Measurements from ENCODE around the gene RBBP4. TPM values are rescaled to one million over a fixed set of nuclear protein-coding genes. Genes with fewer than 3 reads are reported as not detected.
"Not testable (repeated sequence)": the region's sequence is repeated elsewhere in the genome, so short reads cannot be mapped to it uniquely, and the experiment has no call there.

RBBP4 gene
- total RNA-seq, 4 donors from 2014 or later = 40.4 to 117 (median 67.7) TPM

- H3K4me3 ChIP-seq = no peak overlapping the region
- H3K9me3 ChIP-seq = no peaks in the 10 kb centered on the region
- 89% methylated on average over 1 of the region's 1 CpG; no CpG with 5 or more reads in 1 of the 2 donors for WGBS, 2 donors (ENCODE audit: low coverage in 1 of 2)
- no peaks in the 10 kb centered on the region for H3K4me1 ChIP-seq
- H3K27ac ChIP-seq = no peak overlapping the region
- TF ChIP-seq, protein P1, sequence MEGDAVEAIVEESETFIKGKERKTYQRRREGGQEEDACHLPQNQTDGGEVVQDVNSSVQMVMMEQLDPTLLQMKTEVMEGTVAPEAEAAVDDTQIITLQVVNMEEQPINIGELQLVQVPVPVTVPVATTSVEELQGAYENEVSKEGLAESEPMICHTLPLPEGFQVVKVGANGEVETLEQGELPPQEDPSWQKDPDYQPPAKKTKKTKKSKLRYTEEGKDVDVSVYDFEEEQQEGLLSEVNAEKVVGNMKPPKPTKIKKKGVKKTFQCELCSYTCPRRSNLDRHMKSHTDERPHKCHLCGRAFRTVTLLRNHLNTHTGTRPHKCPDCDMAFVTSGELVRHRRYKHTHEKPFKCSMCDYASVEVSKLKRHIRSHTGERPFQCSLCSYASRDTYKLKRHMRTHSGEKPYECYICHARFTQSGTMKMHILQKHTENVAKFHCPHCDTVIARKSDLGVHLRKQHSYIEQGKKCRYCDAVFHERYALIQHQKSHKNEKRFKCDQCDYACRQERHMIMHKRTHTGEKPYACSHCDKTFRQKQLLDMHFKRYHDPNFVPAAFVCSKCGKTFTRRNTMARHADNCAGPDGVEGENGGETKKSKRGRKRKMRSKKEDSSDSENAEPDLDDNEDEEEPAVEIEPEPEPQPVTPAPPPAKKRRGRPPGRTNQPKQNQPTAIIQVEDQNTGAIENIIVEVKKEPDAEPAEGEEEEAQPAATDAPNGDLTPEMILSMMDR (IDR thresholded peaks at IDR 0.05) = no peak
- TF ChIP-seq EP300 (IDR thresholded peaks at IDR 0.05; ENCODE audit: low read depth) (no peak), POLR2AphosphoS5 (IDR thresholded peaks at IDR 0.05) (no peak), POLR2A (IDR thresholded peaks at IDR 0.05) (no peak)
- in situ Hi-C loops (cut with MboI; ENCODE audit: low pct_ligation_motif_present in 1 of 4, low pct_unique_long_range_greater_than_20kb in 1 of 4, low sequenced_read_pairs in 3 of 4) (no loop called here), intact Hi-C loops (cut with DNase I; ENCODE audit: low total_unique reads) (no loop called here)
- DNase-seq = no peak
- H3K36me3 ChIP-seq = peaks cover 0 to 13% (median 4%) of the 10 kb centered on the region in 4 donors
- H3K27me3 ChIP-seq = no peaks in the 10 kb centered on the region
Observed at GRCh38 chr1:32626176-32626575, 24.8 kb upstream of the RBBP4 start.

DNA sequence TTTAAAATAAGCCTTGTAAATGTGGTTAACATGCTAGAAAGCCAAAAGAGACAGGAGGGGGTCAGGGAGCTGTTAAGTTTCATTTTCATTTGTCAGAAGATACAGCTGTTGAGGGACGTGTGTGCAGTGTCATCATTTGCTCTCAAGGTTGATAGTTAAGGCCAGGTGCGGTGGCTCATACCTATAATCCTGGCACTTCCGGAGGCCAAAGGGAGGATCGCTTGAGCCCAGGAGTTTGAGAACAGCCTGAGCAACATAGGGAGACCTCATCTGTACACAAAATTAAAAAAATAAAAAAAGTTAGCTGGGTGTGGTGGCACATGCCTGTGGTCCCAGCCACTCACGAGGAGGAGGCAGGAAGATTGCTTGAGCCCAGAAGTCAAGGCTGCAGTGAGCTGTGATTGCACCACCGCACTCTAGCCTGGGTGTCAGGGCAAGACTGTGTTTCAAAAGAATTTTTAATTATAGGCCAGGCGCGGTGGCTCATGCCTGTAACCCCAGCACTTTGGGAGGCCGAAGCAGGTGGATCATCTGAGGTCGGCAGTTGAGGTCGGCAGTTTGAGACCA is 23.3 kb upstream of the RBBP4 start:
- TF ChIP-seq, protein P1 (IDR thresholded peaks at IDR 0.05) = no peak
- no peak for TF ChIP-seq POLR2A (IDR thresholded peaks at IDR 0.05)
- TF ChIP-seq POLR2AphosphoS5 (IDR thresholded peaks at IDR 0.05) = no peak
- TF ChIP-seq EP300 (IDR thresholded peaks at IDR 0.05; ENCODE audit: low read depth) = no peak
- Histone ChIP-seq H3K4me3 (no peak overlapping the region), H3K4me1 (no peaks in the 10 kb centered on the region), H3K27ac (peak overlapping the region in 2 of 4 donors; percentile 15 to 46), H3K9me3 (no peaks in the 10 kb centered on the region), H3K27me3 (no peaks in the 10 kb centered on the region), H3K36me3 (peaks cover 0 to 14% (median 7%) of the 10 kb centered on the region in 4 donors)
- peak; percentile 35 for DNase-seq
- in situ Hi-C loops (cut with MboI; ENCODE audit: low pct_ligation_motif_present in 1 of 4, low pct_unique_long_range_greater_than_20kb in 1 of 4, low sequenced_read_pairs in 3 of 4) = no loop called here
- intact Hi-C loops (cut with DNase I; ENCODE audit: low total_unique reads) = no loop called here
- 71 to 90% methylated on average over 9 to 11 of the region's 11 CpGs for WGBS, 2 donors (ENCODE audit: low coverage in 1 of 2)

GRCh38 chr1:32630173-32630572 is 20.8 kb upstream of the RBBP4 start:
- intact Hi-C loops (cut with DNase I; ENCODE audit: low total_unique reads); H3K4me3 ChIP-seq: not testable (repeated sequence)
- 96% methylated on average over 4 of the region's 4 CpGs; no CpG with 5 or more reads in 1 of the 2 donors for WGBS, 2 donors (ENCODE audit: low coverage in 1 of 2)

GRCh38 chr1:32632829-32633228 is 18.2 kb upstream of the RBBP4 start:
- Histone ChIP-seq H3K9me3 (no peaks in the 10 kb centered on the region), H3K27me3 (no peaks in the 10 kb centered on the region), H3K36me3 (peaks cover 0 to 31% (median 11%) of the 10 kb centered on the region in 4 donors), H3K4me3 (no peak overlapping the region), H3K27ac (no peak overlapping the region), H3K4me1 (no peaks in the 10 kb centered on the region)
- TF ChIP-seq POLR2A (IDR thresholded peaks at IDR 0.05) (no peak), EP300 (IDR thresholded peaks at IDR 0.05; ENCODE audit: low read depth) (no peak), POLR2AphosphoS5 (IDR thresholded peaks at IDR 0.05) (no peak)
- TF ChIP-seq, protein P1 (IDR thresholded peaks at IDR 0.05) = no peak
- 67 to 76% methylated on average over 2 of the region's 2 CpGs for WGBS, 2 donors (ENCODE audit: low coverage in 1 of 2)
- no peak for DNase-seq
- in situ Hi-C loops (cut with MboI; ENCODE audit: low pct_ligation_motif_present in 1 of 4, low pct_unique_long_range_greater_than_20kb in 1 of 4, low sequenced_read_pairs in 3 of 4) = no loop called here
- intact Hi-C loops (cut with DNase I; ENCODE audit: low total_unique reads) = no loop called here

More at GRCh38 chr1:32630173-32630572, 20.8 kb upstream of the RBBP4 start:
- H3K4me1 ChIP-seq; H3K9me3 ChIP-seq; in situ Hi-C loops (cut with MboI; ENCODE audit: low pct_ligation_motif_present in 1 of 4, low pct_unique_long_range_greater_than_20kb in 1 of 4, low sequenced_read_pairs in 3 of 4); H3K27ac ChIP-seq; DNase-seq; H3K27me3 ChIP-seq: not testable (repeated sequence)
- peaks cover 0 to 31% (median 12%) of the 10 kb centered on the region in 4 donors for H3K36me3 ChIP-seq

Measured in transverse colon (tissue), 4 donors.